Measurements from ENCODE around the gene RFC2.

RFC2 gene

GRCh38 chr7:74190259-74190658 lies 63.9 kb downstream of the RFC2 start:
- DNase-seq (ENCODE audit: low read depth): no peak

- peak; percentile 52 for DNase-seq (ENCODE audit: low read depth)
Observed at GRCh38 chr7:74187915-74188675, 66.1 kb downstream of the RFC2 start.

GRCh38 chr7:74185636-74186035 lies 68.6 kb downstream of the RFC2 start:
- DNase-seq (ENCODE audit: low read depth): no peak

- no peak for DNase-seq (ENCODE audit: low read depth)
Observed at GRCh38 chr7:74185016-74185415, 69.2 kb downstream of the RFC2 start.

- DNase-seq (ENCODE audit: low read depth): no peak
Observed at GRCh38 chr7:74183653-74184450, 70.3 kb downstream of the RFC2 start.

GRCh38 chr7:74183142-74183541 lies 71.1 kb downstream of the RFC2 start:
- DNase-seq (ENCODE audit: low read depth): no peak

- DNase-seq (ENCODE audit: low read depth): no peak
Observed at GRCh38 chr7:74182453-74183090, 71.6 kb downstream of the RFC2 start.

GRCh38 chr7:74181821-74182220 lies 72.4 kb downstream of the RFC2 start:
- DNase-seq (ENCODE audit: low read depth): peak; percentile 61
